Activated CD4-positive, CD25-positive, alpha-beta regulatory T cell treated with anti-CD3 and anti-CD28 coated beads, Interleukin-2, amount 50 U/mL, for 72 hours (primary cell): ENCODE results near the gene MXI1.

Experiments used
- DNase-seq: peaks from one replicate; pipeline ENCODE4 v3.0.0; 2021

MXI1 gene

DNA sequence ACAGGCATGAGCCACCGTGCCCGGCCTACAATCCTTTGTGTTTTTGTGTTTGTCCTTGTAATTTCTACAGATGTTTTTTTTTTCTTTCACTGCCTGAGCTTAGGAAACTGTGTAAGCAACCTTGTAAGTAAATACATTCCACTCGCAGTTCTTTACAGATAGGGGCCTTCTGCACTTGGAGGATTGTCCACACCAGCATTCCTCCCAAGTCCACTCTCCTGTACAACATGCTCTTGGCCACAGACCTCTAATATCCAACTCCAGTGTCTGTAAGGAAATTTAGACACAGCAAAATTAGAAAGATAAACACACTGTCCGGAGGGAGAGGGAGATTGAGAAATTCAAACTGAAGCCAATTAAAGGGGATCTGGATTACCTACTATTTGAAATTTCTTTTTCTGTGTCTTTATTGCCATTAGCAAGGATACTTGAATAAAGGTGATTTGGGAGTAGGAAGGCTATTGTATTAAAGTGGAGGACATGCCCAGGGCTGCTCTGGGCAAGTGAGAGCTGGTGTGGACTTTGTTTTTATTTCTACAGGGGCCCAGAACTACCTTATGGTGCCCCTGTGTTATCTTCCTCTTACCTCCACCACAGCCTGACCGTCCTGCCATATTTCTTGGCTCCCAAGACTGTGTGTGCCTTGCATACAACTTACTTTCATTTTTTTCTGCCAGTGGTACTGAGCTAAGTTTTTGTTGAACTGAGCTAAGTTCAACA lies 9.7 kb downstream of the MXI1 start:
- DNase-seq: no peak

- DNase-seq: no peak
These were observed 10.2 kb downstream of the MXI1 start for GRCh38 chr10:110217662-110218008.

- DNase-seq: no peak
These were observed 11.2 kb downstream of the MXI1 start for GRCh38 chr10:110218632-110219031.

GRCh38 chr10:110219884-110220283 lies 12.5 kb downstream of the MXI1 start:
- DNase-seq: no peak

DNA sequence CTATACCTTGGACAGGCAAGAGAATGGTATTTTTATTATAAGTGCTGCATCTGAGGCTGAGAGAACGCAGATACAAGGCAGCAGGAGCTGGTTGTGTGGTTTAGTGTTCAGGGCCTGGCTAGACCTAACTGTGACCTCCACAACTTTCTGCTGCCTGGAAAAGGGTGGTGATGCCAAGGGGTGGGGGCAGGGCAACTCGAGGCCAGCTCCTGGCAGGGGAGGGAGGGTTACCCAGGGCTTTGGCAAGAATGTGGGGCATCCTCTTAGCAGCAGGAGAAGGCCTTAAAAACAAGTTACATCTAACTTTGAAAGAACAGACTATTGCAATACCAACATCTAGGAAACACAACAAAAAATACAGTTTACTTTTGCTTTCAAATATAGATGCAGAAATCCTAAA lies 13.0 kb downstream of the MXI1 start:
- no peak for DNase-seq

- no peak for DNase-seq
These were observed 13.8 kb downstream of the MXI1 start for GRCh38 chr10:110221044-110221720.

DNA sequence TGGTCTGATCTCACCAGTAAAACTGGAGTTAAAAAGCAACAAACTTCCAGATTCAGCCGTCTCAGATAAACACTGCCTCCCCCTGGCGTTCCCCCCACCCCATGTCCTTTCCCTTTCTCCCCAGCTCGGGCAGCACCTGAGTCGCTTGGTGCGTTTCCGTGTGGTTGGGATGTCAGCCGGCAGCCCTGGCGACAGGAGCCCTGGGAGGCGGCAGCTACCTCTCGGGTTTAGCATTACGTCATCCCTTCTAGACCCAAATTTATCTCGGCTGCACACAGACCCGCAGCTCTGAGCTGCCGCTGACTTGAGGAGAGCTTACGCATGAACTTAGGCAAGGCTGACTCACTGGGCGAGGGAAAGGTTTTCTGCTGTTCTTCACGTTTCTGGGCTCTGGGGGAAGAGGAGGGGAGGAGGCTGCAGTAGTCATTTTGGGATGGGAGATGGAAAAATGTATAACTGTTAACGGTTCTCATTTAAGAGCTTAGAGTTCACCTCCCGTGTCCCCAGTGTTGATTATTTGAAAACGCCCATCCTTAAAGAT lies 14.4 kb downstream of the MXI1 start:
- DNase-seq: peak; percentile 58

DNA sequence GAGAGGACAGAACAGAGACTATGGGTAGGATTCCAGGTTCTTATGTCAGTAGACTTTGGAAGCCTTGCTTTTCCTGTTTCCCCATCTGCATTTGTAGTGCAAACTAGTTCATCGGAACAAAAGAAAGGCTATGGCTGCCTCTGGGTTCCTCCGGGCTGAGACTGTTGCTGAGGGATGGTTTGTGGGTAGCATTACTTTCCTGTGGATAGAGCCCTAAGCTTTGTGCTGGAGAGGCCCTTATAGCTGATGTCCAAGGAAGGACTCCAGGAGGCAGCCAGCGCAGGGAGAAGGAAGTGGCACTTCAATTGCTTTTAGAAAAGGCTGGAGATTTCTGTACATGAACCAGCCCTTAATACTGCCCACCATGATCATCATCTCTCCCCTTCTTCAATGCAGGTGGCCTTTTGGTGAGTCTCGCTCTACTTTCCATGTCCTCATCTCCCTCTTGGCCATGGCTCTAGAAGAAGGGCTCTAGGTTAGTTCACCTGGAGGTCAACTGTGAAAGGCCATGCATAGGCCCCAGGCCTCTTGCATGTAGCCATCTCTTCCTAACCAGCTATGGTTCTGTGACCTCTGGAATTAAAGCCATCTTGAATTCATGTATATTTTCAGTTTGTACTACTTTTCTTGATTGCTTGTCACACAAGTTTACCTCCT lies 15.4 kb downstream of the MXI1 start:
- DNase-seq: no peak

GRCh38 chr10:110223298-110223925 lies 16.0 kb downstream of the MXI1 start:
- no peak for DNase-seq

GRCh38 chr10:110224992-110225391 lies 17.6 kb downstream of the MXI1 start:
- DNase-seq: no peak

DNA sequence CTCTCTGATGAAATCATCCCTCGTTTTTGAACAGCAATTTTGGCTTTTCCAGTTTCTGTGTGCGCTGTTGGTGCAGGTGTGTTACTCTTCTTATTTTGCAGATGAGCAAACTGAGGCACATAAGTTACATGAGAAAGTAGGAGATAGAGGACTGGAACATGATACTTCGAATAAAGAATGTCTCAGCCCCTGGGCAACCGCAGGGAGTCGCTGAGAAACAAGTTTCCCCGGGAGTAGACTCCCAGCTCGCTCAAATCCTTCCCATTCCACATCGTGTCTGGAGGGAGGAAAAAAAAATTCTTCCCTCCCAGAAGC lies 18.0 kb downstream of the MXI1 start:
- DNase-seq: no peak

GRCh38 chr10:110225756-110226542 lies 18.5 kb downstream of the MXI1 start:
- DNase-seq: peak; percentile 84

DNA sequence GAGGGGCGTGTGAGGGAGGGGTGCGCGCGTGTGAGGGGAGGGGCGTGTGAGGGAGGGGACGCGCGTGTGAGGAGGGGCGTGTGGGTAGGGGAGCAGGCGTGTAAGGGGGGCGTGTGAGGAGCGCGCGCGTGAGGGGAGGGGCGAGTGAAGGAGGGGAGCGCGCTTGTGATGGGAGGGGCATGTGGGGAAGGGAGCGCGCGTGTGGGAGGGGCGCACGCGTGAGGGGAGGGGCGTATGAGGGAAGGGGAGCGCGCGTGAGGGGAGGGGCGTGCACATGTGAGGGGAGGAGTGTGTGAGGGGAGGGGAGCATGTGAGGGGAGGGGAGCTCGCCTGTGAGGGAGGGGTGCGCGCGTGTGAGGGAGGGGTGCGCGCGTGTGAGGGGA lies 19.1 kb downstream of the MXI1 start:
- peak; percentile 81 for DNase-seq

- peak; percentile 72 for DNase-seq
These were observed 19.7 kb downstream of the MXI1 start for GRCh38 chr10:110226926-110227641.

GRCh38 chr10:110228066-110228465 lies 20.7 kb downstream of the MXI1 start:
- no peak for DNase-seq

- DNase-seq: no peak
These were observed 21.8 kb downstream of the MXI1 start for GRCh38 chr10:110229155-110229554.

DNA sequence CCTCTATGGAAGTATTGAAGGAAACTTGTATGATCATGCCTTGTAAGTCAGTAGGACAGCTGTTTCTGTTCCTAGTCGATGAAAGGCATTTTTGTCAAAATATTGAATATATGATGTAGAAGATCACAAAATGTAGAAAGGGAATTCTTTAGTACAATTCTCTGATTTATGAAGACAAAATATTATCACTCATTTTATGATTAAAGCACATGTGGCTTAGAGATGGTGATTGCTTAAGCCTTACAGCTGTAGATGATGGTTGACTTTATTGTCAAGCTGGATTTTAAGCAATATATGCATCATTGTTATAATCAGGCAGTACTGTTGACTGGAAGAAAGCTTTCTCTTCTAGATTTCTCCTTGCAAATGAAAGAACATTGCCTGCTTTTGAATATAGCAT lies 26.4 kb downstream of the MXI1 start:
- DNase-seq: no peak

DNA sequence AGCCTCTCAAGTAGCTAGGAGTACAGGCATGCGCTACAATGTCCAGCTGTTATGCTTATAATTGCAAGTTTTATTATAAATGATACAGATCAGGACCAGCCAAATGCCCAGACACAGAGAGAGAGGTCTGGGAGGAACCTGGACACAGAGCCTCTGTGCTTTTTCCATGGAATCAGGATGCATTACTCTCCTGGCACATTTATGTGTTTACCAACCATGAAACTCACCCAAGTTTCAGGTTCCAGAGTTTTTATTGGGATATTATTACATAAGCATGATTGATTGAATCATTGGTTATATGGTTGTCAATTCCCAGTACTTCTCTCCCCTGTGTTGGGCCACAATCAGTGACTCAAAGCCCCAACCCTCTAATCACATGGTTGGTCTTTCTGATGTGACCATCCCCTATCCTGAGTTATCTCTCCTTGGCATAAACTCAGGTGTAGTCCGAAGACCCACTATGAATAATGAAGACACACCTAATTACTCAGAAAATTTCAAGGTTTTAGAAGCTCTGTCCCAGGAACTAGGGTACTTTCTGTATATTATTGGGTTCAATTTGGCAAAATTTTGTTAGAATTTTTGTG lies 30.6 kb downstream of the MXI1 start:
- DNase-seq: no peak

GRCh38 chr10:110239892-110240291 lies 32.5 kb downstream of the MXI1 start:
- DNase-seq: no peak

- DNase-seq: no peak
These were observed 34.0 kb downstream of the MXI1 start for GRCh38 chr10:110241407-110241806.

- DNase-seq: no peak
These were observed 34.4 kb downstream of the MXI1 start for GRCh38 chr10:110241841-110242240.

DNA sequence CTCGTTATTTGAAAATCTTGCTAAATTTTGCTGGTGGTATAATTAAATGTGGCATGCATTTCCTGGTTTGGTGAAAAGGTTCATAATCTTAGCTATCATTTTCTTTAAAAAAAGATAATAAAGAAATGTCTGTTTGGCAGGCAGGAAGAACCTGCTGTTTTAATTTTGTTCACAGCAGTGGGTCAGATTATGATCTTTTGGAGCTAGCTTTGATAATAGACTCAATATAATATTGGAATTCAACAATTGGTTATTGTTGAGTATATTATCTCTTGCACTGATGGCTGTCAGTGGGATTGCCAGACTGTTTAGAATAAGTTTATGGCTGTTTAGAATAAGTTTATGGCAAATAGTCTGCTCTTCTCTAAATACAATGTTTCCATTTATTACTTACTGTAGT lies 35.1 kb downstream of the MXI1 start:
- DNase-seq: no peak
